ENCODE data around the gene MAN1C1. TPM values are rescaled to one million over a fixed set of nuclear protein-coding genes. Genes with fewer than 3 reads are reported as not detected.

Gene MAN1C1
- total and polyA plus RNA-seq, 9 of the 15 experiments (the other 6 are each of a cell fraction or from before 2014, with no cell fraction given) = 0.04 to 0.44 (median 0.10) TPM; not detected in 3

DNA sequence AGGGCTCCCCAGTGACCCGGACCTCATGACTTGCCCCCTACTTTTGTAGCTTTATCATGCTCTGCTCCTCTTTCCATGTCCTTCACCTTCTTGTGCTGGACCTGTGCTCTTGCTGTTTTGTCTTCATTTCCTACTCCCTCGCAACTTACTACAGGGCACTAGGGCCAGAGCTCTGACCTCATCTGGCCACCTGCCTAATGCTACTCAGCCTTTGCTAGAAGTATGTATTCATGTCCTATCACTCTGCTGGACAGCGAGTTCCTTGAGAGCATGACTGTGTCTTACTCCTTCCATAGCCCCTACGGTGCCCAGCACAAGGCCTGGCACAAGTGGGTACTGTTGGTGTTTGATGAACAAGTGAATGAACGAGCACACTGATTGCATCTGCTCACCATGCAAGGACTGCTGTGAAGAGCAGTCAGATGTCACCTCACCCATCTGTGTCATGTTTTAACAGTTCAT, 205.1 kb downstream of the MAN1C1 start (continued):
- TF ChIP-seq BMI1 (IDR thresholded peaks at IDR 0.05; ENCODE audit: low read length) (no peak), MAFG (tag; conservative IDR thresholded peaks at IDR 0.05) (no peak), ZNF384 (IDR thresholded peaks at IDR 0.05; ENCODE audit: low read depth, low read length) (no peak), STAT5A (IDR thresholded peaks at IDR 0.05; ENCODE audit: borderline replicate concordance, low read length) (no peak), TRIM28 (IDR thresholded peaks at IDR 0.05) (no peak), BHLHE40 (IDR thresholded peaks at IDR 0.05; ENCODE audit: low read length) (no peak), SUPT5H (IDR thresholded peaks at IDR 0.05) (no peak), TRIM25 (IDR thresholded peaks at IDR 0.05; ENCODE audit: borderline replicate concordance) (no peak), FOXK2 (conservative IDR thresholded peaks at IDR 0.05 in 1 of 2, IDR thresholded peaks at IDR 0.05 in 1 of 2; ENCODE audit: low read depth in 2 of 2) (peak in 1 of 2 experiments; percentile 20; a peak in 1 of 4 replicates), ZBTB2 (IDR thresholded peaks at IDR 0.05) (no peak)
- TF ChIP-seq, protein P1, sequence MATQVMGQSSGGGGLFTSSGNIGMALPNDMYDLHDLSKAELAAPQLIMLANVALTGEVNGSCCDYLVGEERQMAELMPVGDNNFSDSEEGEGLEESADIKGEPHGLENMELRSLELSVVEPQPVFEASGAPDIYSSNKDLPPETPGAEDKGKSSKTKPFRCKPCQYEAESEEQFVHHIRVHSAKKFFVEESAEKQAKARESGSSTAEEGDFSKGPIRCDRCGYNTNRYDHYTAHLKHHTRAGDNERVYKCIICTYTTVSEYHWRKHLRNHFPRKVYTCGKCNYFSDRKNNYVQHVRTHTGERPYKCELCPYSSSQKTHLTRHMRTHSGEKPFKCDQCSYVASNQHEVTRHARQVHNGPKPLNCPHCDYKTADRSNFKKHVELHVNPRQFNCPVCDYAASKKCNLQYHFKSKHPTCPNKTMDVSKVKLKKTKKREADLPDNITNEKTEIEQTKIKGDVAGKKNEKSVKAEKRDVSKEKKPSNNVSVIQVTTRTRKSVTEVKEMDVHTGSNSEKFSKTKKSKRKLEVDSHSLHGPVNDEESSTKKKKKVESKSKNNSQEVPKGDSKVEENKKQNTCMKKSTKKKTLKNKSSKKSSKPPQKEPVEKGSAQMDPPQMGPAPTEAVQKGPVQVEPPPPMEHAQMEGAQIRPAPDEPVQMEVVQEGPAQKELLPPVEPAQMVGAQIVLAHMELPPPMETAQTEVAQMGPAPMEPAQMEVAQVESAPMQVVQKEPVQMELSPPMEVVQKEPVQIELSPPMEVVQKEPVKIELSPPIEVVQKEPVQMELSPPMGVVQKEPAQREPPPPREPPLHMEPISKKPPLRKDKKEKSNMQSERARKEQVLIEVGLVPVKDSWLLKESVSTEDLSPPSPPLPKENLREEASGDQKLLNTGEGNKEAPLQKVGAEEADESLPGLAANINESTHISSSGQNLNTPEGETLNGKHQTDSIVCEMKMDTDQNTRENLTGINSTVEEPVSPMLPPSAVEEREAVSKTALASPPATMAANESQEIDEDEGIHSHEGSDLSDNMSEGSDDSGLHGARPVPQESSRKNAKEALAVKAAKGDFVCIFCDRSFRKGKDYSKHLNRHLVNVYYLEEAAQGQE (IDR thresholded peaks at IDR 0.05; ENCODE audit: borderline replicate concordance) = peak; percentile 52; the same call in 1 of the 2 replicates
- TF ChIP-seq, protein P1 (CRISPR knock-in tag; IDR thresholded peaks at IDR 0.05; ENCODE audit: low read depth) = peak; percentile 49; the same call in 1 of the 2 replicates
- TF ChIP-seq, protein P2, sequence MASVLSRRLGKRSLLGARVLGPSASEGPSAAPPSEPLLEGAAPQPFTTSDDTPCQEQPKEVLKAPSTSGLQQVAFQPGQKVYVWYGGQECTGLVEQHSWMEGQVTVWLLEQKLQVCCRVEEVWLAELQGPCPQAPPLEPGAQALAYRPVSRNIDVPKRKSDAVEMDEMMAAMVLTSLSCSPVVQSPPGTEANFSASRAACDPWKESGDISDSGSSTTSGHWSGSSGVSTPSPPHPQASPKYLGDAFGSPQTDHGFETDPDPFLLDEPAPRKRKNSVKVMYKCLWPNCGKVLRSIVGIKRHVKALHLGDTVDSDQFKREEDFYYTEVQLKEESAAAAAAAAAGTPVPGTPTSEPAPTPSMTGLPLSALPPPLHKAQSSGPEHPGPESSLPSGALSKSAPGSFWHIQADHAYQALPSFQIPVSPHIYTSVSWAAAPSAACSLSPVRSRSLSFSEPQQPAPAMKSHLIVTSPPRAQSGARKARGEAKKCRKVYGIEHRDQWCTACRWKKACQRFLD (CRISPR knock-in tag; IDR thresholded peaks at IDR 0.05) = peak; percentile 20; the same call in 1 of the 2 replicates
- TF ChIP-seq, protein P3, sequence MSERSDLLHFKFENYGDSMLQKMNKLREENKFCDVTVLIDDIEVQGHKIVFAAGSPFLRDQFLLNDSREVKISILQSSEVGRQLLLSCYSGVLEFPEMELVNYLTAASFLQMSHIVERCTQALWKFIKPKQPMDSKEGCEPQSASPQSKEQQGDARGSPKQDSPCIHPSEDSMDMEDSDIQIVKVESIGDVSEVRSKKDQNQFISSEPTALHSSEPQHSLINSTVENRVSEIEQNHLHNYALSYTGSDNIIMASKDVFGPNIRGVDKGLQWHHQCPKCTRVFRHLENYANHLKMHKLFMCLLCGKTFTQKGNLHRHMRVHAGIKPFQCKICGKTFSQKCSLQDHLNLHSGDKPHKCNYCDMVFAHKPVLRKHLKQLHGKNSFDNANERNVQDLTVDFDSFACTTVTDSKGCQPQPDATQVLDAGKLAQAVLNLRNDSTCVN (CRISPR knock-in tag; IDR thresholded peaks at IDR 0.05) = 0 out of 2 replicates have a peak, but pooled peaks have one; percentile 4
